IMR-90 (cell line): Measurements from ENCODE around the gene NAA50. TPM values are rescaled to one million over a fixed set of nuclear protein-coding genes. Genes with fewer than 3 reads are reported as not detected.

Source experiments
- ATAC-seq: fragments of 200-7000 bp; cut with Tn5 transposase; 2 replicates; pipeline ENCODE4 v1.9.1; 2020; ENCODE audit warnings: low read depth, mild to moderate bottlenecking, moderate library complexity
- BruUV-seq: library from RNA; stranded (reverse); fragments of 400-500 nt; replicated peaks from 2 replicates; lab custom pipeline; 2021; lab: Mats Ljungman, UMichigan
- CTCF ChIA-PET: fragments of 300-600 bp; formaldehyde crosslinking; extraction: SDS; loops from one replicate; lab custom pipeline; 2021; ENCODE audit warnings: antibody characterized with exemption; lab: Yijun Ruan, JAX
- POLR2A ChIA-PET: fragments of 300-600 bp; sonication (Branson Sonifier 250); formaldehyde crosslinking; loops from one replicate; lab custom pipeline; 2022; ENCODE audit warnings: antibody characterized with exemption; ENCODE audit not compliant: unreplicated experiment; lab: Charles Lee
- DNase-seq: peaks from one replicate; pipeline ENCODE4 v3.0.0; 2013
- H2AFZ ChIP-seq: replicated peaks from 2 replicates; pipeline ENCODE3; 2013; ENCODE audit warnings: low read length, mild to moderate bottlenecking; ENCODE audit not compliant: poor library complexity
- H2AK5ac ChIP-seq: 2 replicates; pipeline ENCODE4 v1.6.1; 2013; ENCODE audit warnings: low read depth, low read length, inconsistent platforms
- H2AK9ac ChIP-seq: replicated peaks from 2 replicates; pipeline ENCODE3; 2013; ENCODE audit warnings: mild to moderate bottlenecking, low read depth, low read length, moderate library complexity; ENCODE audit not compliant: poor library complexity
- H2BK120ac ChIP-seq: 2 replicates; pipeline ENCODE4 v1.6.1; 2013; ENCODE audit warnings: low read depth, low read length, inconsistent platforms
- H2BK15ac ChIP-seq: 3 replicates; pipeline ENCODE4 v1.6.1; 2013; ENCODE audit warnings: low read depth, low read length, inconsistent platforms
- H2BK20ac ChIP-seq: 2 replicates; pipeline ENCODE4 v1.6.1; 2013; ENCODE audit warnings: low read depth, mild to moderate bottlenecking, inconsistent platforms, low read length, moderate library complexity
- H2BK5ac ChIP-seq: 2 replicates; pipeline ENCODE4 v1.6.1; 2013; ENCODE audit warnings: mild to moderate bottlenecking, low read depth, low read length, inconsistent platforms; ENCODE audit not compliant: poor library complexity, severe bottlenecking
- H3K14ac ChIP-seq: replicated peaks from 2 replicates; pipeline ENCODE4 v1.6.1; 2013; ENCODE audit warnings: low read depth, low read length, inconsistent platforms
- H3K18ac ChIP-seq: 2 replicates; pipeline ENCODE4 v1.6.1; 2013; ENCODE audit warnings: low read depth, low read length, control low read depth
- H3K23ac ChIP-seq: 2 replicates; pipeline ENCODE4 v1.6.1; 2013; ENCODE audit warnings: low read depth, low read length, inconsistent platforms
- H3K27ac ChIP-seq: 2 replicates; pipeline ENCODE4 v1.5.1; 2013; ENCODE audit warnings: mild to moderate bottlenecking, control low read depth, low read length; ENCODE audit not compliant: insufficient read depth
- H3K27me3 ChIP-seq: 2 replicates; pipeline ENCODE4 v1.6.1; 2013; ENCODE audit warnings: low read length; ENCODE audit not compliant: control insufficient read depth, insufficient read depth
- H3K36me3 ChIP-seq: 2 replicates; pipeline ENCODE4 v1.6.1; 2013; ENCODE audit warnings: low read length, mixed read lengths; ENCODE audit not compliant: control insufficient read depth, insufficient read depth
- H3K4ac ChIP-seq: 2 replicates; pipeline ENCODE4 v1.6.1; 2013; ENCODE audit warnings: low read depth, low read length, inconsistent platforms
- H3K4me1 ChIP-seq: 2 replicates; pipeline ENCODE4 v1.6.1; 2013; ENCODE audit warnings: low read length, mixed read lengths; ENCODE audit not compliant: control insufficient read depth, insufficient read depth
- H3K4me2 ChIP-seq: 2 replicates; pipeline ENCODE4 v1.6.1; 2013; ENCODE audit warnings: low read depth, mild to moderate bottlenecking, control low read depth, low read length, moderate library complexity
- H3K4me3 ChIP-seq: 2 replicates; pipeline ENCODE4 v1.5.1; 2013; ENCODE audit warnings: low read depth, mild to moderate bottlenecking, control low read depth, low read length, moderate library complexity; ENCODE audit not compliant: insufficient read depth
- H3K56ac ChIP-seq: 2 replicates; pipeline ENCODE4 v1.6.1; 2013; ENCODE audit warnings: low read length, inconsistent platforms; ENCODE audit not compliant: insufficient read depth; ENCODE audit errors: extremely low read depth
- H3K79me1 ChIP-seq, 2 experiments: 2 replicates each; pipeline ENCODE4 v1.6.1; 2013; ENCODE audit warnings: low read length in 2 of 2, inconsistent platforms in 1 of 2, low read depth in 1 of 2
- H3K9ac ChIP-seq: 2 replicates; pipeline ENCODE4 v1.6.1; 2013; ENCODE audit warnings: low read depth, low read length, control low read depth
- H3K9me1 ChIP-seq: 2 replicates; pipeline ENCODE4 v1.6.1; 2013; ENCODE audit warnings: low read length, inconsistent platforms; ENCODE audit not compliant: insufficient read depth
- H3K9me3 ChIP-seq: 2 replicates; pipeline ENCODE4 v1.6.1; 2013; ENCODE audit warnings: low read length; ENCODE audit not compliant: control insufficient read depth, insufficient read depth
- H4K20me1 ChIP-seq: 2 replicates; pipeline ENCODE4 v1.6.1; 2013; ENCODE audit warnings: low read length, inconsistent platforms; ENCODE audit not compliant: insufficient read depth
- H4K5ac ChIP-seq: 2 replicates; pipeline ENCODE4 v1.6.1; 2013; ENCODE audit warnings: mild to moderate bottlenecking, low read depth, low read length, control low read depth
- H4K8ac ChIP-seq, 2 experiments: 2 replicates each; pipeline ENCODE4 v1.6.1; 2013; ENCODE audit warnings: low read depth in 2 of 2, low read length in 2 of 2, control low read depth in 1 of 2, inconsistent platforms in 1 of 2
- H4K91ac ChIP-seq: 2 replicates; pipeline ENCODE4 v1.6.1; 2013; ENCODE audit warnings: low read depth, low read length, inconsistent platforms; ENCODE audit not compliant: insufficient read depth
- BHLHE40 ChIP-seq: fragments of 150-350 bp; IDR thresholded peaks from 2 replicates; pipeline ENCODE4 v1.6.1; 2016; ENCODE audit warnings: mild to moderate bottlenecking, low read depth, low read length
- CEBPB ChIP-seq: IDR thresholded peaks from 2 replicates; pipeline ENCODE4 v1.6.1; 2012; ENCODE audit warnings: low read depth, low read length, improper control_type of control experiment
- CHD1 ChIP-seq: IDR thresholded peaks from 2 replicates; pipeline ENCODE4 v1.6.1; 2012; ENCODE audit warnings: low read depth, low read length, improper control_type of control experiment
- FOS ChIP-seq: fragments of 150-350 bp; IDR thresholded peaks from 2 replicates; pipeline ENCODE4 v1.6.1; 2016; ENCODE audit warnings: low read depth, low read length
- MAFK ChIP-seq: IDR thresholded peaks from 2 replicates; pipeline ENCODE4 v1.6.1; 2012; ENCODE audit warnings: low read depth, low read length, improper control_type of control experiment
- POLR2A ChIP-seq: IDR thresholded peaks from 2 replicates; pipeline ENCODE4 v1.6.1; 2012; ENCODE audit warnings: mild to moderate bottlenecking, low read depth, low read length
- RAD21 ChIP-seq: IDR thresholded peaks from 2 replicates; pipeline ENCODE4 v1.6.1; 2012; ENCODE audit warnings: low read length, improper control_type of control experiment
- RFX5 ChIP-seq: IDR thresholded peaks from 2 replicates; pipeline ENCODE4 v1.8.0; 2012; ENCODE audit warnings: low read depth, mild to moderate bottlenecking, low read length, moderate library complexity
- SMC3 ChIP-seq: fragments of 150-350 bp; IDR thresholded peaks from 2 replicates; pipeline ENCODE4 v1.6.1; 2016; ENCODE audit warnings: low read depth, mild to moderate bottlenecking, antibody characterized with exemption, low read length, moderate library complexity
- WGBS, 2 experiments: methylation state at CpG; one replicate each; pipeline versions ENCODE4 v1.1.5 to v1.1.7; 2013; ENCODE audit warnings: missing lambda C conversion rate in 2 of 2; ENCODE audit not compliant: insufficient read length in 1 of 2; ENCODE audit errors: extremely low coverage in 2 of 2; 5-methylcytosine and 5-hydroxymethylcytosine counted together
- dilution Hi-C: fragments of 300-500 bp; cut with HindIII; formaldehyde crosslinking; loops from one replicate; pipeline ENCODE4 v1.14.3; 2018; ENCODE audit warnings: low sequenced_read_pairs; ENCODE audit not compliant: unreplicated experiment
- in situ Hi-C: fragments of 300-500 bp; cut with MboI; formaldehyde crosslinking; loops from 3 replicates; pipeline ENCODE4 v1.14.3; 2019; ENCODE audit warnings: low sequenced_read_pairs, inconsistent platforms, mixed read lengths
- intact Hi-C: fragments of 100-400 bp; cut with micrococcal nuclease; formaldehyde crosslinking; loops from 2 replicates; pipeline ENCODE4 v1.10.0; 2022
- polyA plus RNA-seq, 3 experiments: library from polyadenylated mRNA; depleted of rRNA; stranded (reverse); fragments of >200 nt; gene quantifications; 2 replicates each; pipeline ENCODE4 v1.2.3, GENCODE V29; 2012; ENCODE audit warnings: low replicate concordance in 1 of 3
- total RNA-seq: library from RNA; depleted of rRNA; stranded (reverse); fragments of >200 nt; gene quantifications from 2 replicates; pipeline ENCODE4 v1.2.3, GENCODE V29; 2012
- TF ChIP-seq, protein P1 (sequence below): conservative IDR thresholded peaks from 2 replicates; pipeline ENCODE4 v1.5.1; 2012; ENCODE audit warnings: mild to moderate bottlenecking, low read depth, low read length, improper control_type of control experiment

Gene NAA50
- total and polyA plus RNA-seq, 2 of the 4 experiments (the other 2 are of a cell fraction): 42.4 to 125 TPM

DNA sequence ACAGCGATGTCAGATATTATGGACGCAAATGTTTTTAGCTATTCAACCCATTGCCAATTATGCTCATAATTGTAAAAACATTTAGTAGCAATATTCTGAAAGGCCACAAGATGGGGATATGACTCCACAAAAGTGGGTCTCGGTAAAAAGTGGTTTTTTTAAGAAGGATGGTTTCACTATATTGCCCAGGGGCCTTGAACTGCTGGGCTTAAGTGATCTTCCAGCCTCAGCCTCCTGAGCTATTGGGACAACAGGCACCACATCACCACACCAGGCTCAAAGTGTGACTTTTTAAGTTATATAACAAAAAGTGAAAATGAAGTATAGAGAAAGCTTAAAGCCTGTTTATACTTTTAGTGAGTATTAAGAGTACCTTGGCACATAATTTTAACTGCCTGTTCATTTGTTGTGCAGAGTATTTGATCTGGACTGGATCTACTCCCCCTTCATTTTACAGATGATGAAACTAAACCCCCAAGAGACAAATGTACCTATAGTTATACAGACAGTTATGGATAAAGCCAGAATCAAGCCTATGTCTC, 9.4 kb downstream of the NAA50 start:
- ChIA-PET POLR2A (no interaction called here), CTCF (interaction anchor here (0.6 to 2.1 kb wide), 9 partner anchors 8 to 418 kb away, joined by 3 to 7 read pairs (median 3); no protein-coding TSS in a partner anchor)
- H2AK9ac ChIP-seq: no peak overlapping the region
- TF ChIP-seq FOS: no peak
- TF ChIP-seq SMC3: peak; percentile 69
- no peak for TF ChIP-seq CHD1
- no peak for TF ChIP-seq MAFK
- no peak for TF ChIP-seq CEBPB
- peak; percentile 27; the same call in 1 of the 2 replicates for TF ChIP-seq POLR2A
- TF ChIP-seq, protein P1, sequence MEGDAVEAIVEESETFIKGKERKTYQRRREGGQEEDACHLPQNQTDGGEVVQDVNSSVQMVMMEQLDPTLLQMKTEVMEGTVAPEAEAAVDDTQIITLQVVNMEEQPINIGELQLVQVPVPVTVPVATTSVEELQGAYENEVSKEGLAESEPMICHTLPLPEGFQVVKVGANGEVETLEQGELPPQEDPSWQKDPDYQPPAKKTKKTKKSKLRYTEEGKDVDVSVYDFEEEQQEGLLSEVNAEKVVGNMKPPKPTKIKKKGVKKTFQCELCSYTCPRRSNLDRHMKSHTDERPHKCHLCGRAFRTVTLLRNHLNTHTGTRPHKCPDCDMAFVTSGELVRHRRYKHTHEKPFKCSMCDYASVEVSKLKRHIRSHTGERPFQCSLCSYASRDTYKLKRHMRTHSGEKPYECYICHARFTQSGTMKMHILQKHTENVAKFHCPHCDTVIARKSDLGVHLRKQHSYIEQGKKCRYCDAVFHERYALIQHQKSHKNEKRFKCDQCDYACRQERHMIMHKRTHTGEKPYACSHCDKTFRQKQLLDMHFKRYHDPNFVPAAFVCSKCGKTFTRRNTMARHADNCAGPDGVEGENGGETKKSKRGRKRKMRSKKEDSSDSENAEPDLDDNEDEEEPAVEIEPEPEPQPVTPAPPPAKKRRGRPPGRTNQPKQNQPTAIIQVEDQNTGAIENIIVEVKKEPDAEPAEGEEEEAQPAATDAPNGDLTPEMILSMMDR: peak; percentile 79
- TF ChIP-seq RFX5: no peak
- TF ChIP-seq RAD21: peak; percentile 84
- TF ChIP-seq BHLHE40: no peak
- H4K5ac ChIP-seq: no peak overlapping the region
- H4K8ac ChIP-seq: no peak overlapping the region
- H2BK120ac ChIP-seq: no peak overlapping the region
- in situ Hi-C loops: loop anchor here (10.0 kb wide), 2 partner anchors 178 to 418 kb away; no protein-coding TSS in a partner anchor
- no peak overlapping the region for H3K56ac ChIP-seq
- no peaks in the 10 kb centered on the region for H3K27me3 ChIP-seq
- no peak overlapping the region for H2BK20ac ChIP-seq
- BruUV-seq: no TSS peak
- H3K4me1 ChIP-seq: peaks cover 6% of the 10 kb centered on the region; the same call in 1 of the 2 replicates
- H3K23ac ChIP-seq: no peak overlapping the region
- no peak overlapping the region for H4K91ac ChIP-seq
- DNase-seq (peak; percentile 73), ATAC-seq (peak; percentile 83)
- WGBS, 2 experiments: no CpG with 5 or more reads among the region's 3 CpGs
- H3K27ac ChIP-seq: no peak overlapping the region
- H3K4me2 ChIP-seq: peak overlapping the region; percentile 88
- peaks cover 71% of the 10 kb centered on the region for H4K20me1 ChIP-seq
- dilution Hi-C loops: no loop called here
- H3K36me3 ChIP-seq: 0 out of 2 replicates have a peak, but pooled peaks cover 1% of the 10 kb centered on the region
- H3K9ac ChIP-seq: no peak overlapping the region
- H2AK5ac ChIP-seq: peak overlapping the region; percentile 67; the same call in 1 of the 2 replicates
- no peak overlapping the region for H3K4me3 ChIP-seq
- intact Hi-C loops: loop anchor here (1.0 to 5.0 kb wide), 3 partner anchors 102 to 416 kb away; partner anchors contain the start of gene GRAMD1C
- H3K4ac ChIP-seq: no peak overlapping the region
- no peak overlapping the region for H2BK15ac ChIP-seq
- H3K79me1 ChIP-seq: peaks cover 11 to 68% of the 10 kb centered on the region in 2 experiments; a peak in 3 of 4 replicates
- H3K9me3 ChIP-seq: no peaks in the 10 kb centered on the region
- H3K14ac ChIP-seq: no peak overlapping the region
- no peak overlapping the region for H3K18ac ChIP-seq
- 0 out of 2 replicates have a peak, but pooled peaks cover 6% of the 10 kb centered on the region for H3K9me1 ChIP-seq
- no peak overlapping the region for H2AFZ ChIP-seq
- H2BK5ac ChIP-seq: no peak overlapping the region
